Mucosa of descending colon (tissue), 3 donors: Measurements from ENCODE around the gene KCNA2. TPM values are rescaled to one million over a fixed set of nuclear protein-coding genes. Genes with fewer than 3 reads are reported as not detected.

Experiments
- ATAC-seq: fragments of 200-7000 bp; cut with Tn5 transposase; one replicate; pipeline ENCODE4 v1.9.1; 2020; ENCODE audit warnings: mild to moderate bottlenecking, moderate library complexity
- DNase-seq, 3 donors: peaks; one replicate each; pipeline ENCODE4 v3.0.0-alpha.2; 2020
- H3K36me3 ChIP-seq: fragments of 200-600 bp; one replicate; pipeline ENCODE4 v1.8.0; 2021; ENCODE audit warnings: low read depth, mild to moderate bottlenecking
- H3K4me1 ChIP-seq: fragments of 200-600 bp; one replicate; pipeline ENCODE4 v1.8.0; 2021; ENCODE audit warnings: low read depth, mild to moderate bottlenecking
- H3K4me3 ChIP-seq: fragments of 200-600 bp; one replicate; pipeline ENCODE4 v1.8.0; 2021; ENCODE audit warnings: mild to moderate bottlenecking
- H3K9me3 ChIP-seq: fragments of 200-600 bp; one replicate; pipeline ENCODE4 v1.8.0; 2021; ENCODE audit warnings: mild to moderate bottlenecking
- intact Hi-C, 2 donors: fragments of 100-400 bp; cut with DNase I in 1 of 2; cut with micrococcal nuclease in 1 of 2; formaldehyde crosslinking; loops; one replicate each; pipeline versions ENCODE4 v1.11.0 to v1.11.1; 2022; cut with DNase I, micrococcal nuclease
- total RNA-seq, 3 donors: library from RNA; stranded (reverse); fragmentation: NEBNext Ultra II Directional in 2 of 3; extraction: Animal tissue kit (Norgen Biotek cat#: 25700) in 2 of 3; gene quantifications; one replicate each; pipeline versions ENCODE4 v1.2.1 to v1.2.4, GENCODE V29; 2021 to 2023
- TF ChIP-seq, protein P1 (sequence below): fragments of 200-600 bp; IDR thresholded peaks from one replicate; pipeline ENCODE4 v1.8.0; 2022; ENCODE audit warnings: antibody characterized with exemption, mild to moderate bottlenecking
- donor health status: DM: no; HTN: no; CAD: no; lungs with moderate emphysema.
- donor health status: DM: no; HTN: no; CAD: no.
- donor health status: DM: no; HTN: yes; CAD: no.

The KCNA2 gene
- total RNA-seq, 3 donors from 2014 or later: 0.12 to 4.7 (median 0.46) TPM

DNA sequence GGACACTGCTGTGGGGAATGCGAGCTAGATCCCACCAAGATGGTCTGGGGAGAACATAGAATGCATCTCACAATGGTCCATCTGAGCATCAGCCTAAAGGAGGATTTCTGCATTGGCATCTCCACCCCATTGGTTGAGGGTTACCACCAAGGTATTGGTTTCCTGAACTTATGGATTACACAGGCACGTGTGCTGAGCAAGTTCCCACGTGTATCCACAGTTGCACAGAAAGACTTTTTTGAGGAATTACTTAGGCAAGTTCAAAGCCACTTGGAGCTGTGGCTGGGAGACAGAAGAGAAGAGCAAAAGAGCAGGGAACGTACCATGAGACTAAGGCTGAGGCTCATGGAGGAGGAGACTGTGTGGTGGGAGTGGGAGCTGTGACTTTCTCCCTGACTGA, 43.1 kb downstream of the KCNA2 start:
- intact Hi-C loops: no loop called here
- no peaks in the 10 kb centered on the region for H3K36me3 ChIP-seq
- TF ChIP-seq, protein P1, sequence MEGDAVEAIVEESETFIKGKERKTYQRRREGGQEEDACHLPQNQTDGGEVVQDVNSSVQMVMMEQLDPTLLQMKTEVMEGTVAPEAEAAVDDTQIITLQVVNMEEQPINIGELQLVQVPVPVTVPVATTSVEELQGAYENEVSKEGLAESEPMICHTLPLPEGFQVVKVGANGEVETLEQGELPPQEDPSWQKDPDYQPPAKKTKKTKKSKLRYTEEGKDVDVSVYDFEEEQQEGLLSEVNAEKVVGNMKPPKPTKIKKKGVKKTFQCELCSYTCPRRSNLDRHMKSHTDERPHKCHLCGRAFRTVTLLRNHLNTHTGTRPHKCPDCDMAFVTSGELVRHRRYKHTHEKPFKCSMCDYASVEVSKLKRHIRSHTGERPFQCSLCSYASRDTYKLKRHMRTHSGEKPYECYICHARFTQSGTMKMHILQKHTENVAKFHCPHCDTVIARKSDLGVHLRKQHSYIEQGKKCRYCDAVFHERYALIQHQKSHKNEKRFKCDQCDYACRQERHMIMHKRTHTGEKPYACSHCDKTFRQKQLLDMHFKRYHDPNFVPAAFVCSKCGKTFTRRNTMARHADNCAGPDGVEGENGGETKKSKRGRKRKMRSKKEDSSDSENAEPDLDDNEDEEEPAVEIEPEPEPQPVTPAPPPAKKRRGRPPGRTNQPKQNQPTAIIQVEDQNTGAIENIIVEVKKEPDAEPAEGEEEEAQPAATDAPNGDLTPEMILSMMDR: no peak

DNA sequence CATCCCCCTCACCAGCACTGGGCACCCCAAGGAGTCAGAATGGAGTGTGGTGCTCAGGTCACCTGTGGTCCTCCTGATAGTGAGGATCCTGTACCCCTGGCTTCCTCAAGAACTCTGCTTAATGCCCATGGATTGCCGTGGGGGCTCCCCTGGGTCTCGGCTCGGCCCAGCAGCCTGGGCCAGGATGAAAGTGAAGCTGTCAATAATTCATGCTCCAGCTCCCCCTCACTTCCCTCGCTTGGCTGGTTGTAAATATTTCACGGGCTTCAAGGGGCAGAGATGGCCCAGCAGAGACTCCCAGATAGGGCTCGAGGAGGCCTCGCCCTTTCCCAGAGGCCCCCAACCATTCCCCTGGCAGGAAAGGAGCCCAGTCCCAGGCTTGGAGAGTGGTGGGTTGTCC, 44.6 kb downstream of the KCNA2 start:
- Histone ChIP-seq H3K9me3 (no peaks in the 10 kb centered on the region), H3K36me3 (no peaks in the 10 kb centered on the region), H3K4me3 (no peak overlapping the region), H3K4me1 (no peaks in the 10 kb centered on the region)
- TF ChIP-seq, protein P1: no peak
- ATAC-seq: no peak
- DNase-seq: no peak
- intact Hi-C loops: no loop called here

More for the DNA sequence above, 43.1 kb downstream of the KCNA2 start:
- Histone ChIP-seq H3K4me1 (no peaks in the 10 kb centered on the region), H3K4me3 (no peak overlapping the region), H3K9me3 (no peaks in the 10 kb centered on the region)
- DNase-seq (no peak), ATAC-seq (no peak)

DNA sequence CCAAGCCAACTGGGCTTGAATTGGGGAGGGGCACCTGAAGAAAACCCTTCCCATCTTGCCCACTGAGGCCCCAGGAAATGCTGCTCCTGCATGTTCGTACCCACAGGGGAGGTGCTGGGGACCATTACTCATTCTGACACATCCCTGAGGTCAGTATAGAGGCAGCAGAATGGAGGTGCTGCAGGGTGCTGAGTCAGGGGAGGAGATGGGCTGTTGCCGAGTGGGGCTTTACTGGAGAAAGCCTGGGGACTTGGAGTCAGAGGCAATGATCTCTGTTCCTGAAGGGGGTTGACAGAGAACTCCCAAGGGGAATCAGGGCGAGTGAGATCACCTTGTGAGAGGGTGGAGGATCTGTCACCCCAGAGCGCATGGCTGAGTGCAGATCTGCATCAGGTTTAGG, 47.0 kb downstream of the KCNA2 start:
- Histone ChIP-seq H3K9me3 (no peaks in the 10 kb centered on the region), H3K36me3 (no peaks in the 10 kb centered on the region), H3K4me3 (no peak overlapping the region), H3K4me1 (no peaks in the 10 kb centered on the region)
- intact Hi-C loops: loop anchor here in 1 of 2 donors (10.0 kb wide), 1 partner anchor 56 kb away; no protein-coding TSS in a partner anchor
- no peak for ATAC-seq
- TF ChIP-seq, protein P1: no peak
- no peak for DNase-seq

DNA sequence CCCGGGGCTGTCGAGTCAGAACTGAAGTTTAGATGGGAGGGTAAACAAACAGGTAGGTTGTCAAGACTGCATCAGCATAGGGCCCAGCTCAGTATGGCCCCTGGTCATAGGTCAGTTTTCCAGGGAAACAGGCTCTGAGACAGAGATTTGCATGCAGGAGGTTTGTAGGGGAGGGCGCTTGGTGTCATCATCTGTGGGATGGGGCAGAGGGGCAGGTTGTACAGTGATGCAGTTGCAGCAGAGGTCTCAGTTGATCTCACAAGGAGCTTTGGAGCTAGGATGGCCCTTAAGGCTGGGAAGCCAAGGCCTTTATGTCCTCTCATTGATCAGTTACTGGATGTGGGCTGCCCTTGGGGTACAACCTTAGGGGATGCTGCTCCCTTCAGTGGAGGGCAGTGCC, 48.7 kb downstream of the KCNA2 start:
- ATAC-seq (no peak), DNase-seq (no peak)
- Histone ChIP-seq H3K4me3 (no peak overlapping the region), H3K36me3 (no peaks in the 10 kb centered on the region), H3K4me1 (no peaks in the 10 kb centered on the region), H3K9me3 (no peaks in the 10 kb centered on the region)
- intact Hi-C loops: loop anchor here in 1 of 2 donors (10.0 kb wide), 1 partner anchor 57 kb away; no protein-coding TSS in a partner anchor
- TF ChIP-seq, protein P1: no peak

DNA sequence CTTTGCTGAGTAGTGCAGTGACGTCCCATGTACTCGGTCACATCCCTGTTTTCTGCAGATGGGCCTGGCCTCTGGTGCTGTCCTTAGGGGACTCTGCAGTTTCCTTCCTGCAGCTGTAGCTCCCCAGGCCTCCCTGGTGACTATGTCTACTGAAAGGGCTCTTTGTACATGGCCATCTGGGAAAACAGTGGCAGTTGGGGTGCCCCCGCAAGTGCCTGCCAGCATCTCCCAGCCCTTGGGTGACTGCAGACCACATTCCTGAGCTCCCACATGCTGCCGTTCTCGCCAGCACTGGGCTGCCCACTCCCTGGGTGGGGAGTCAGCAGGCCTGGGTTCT, 49.7 kb downstream of the KCNA2 start:
- no peak overlapping the region for H3K4me3 ChIP-seq
- H3K4me1 ChIP-seq: no peaks in the 10 kb centered on the region
- no peak for DNase-seq
- no peaks in the 10 kb centered on the region for H3K36me3 ChIP-seq
- ATAC-seq: no peak
- TF ChIP-seq, protein P1: no peak
- intact Hi-C loops: loop anchor here in 1 of 2 donors (10.0 kb wide), 1 partner anchor 58 kb away; no protein-coding TSS in a partner anchor
- no peaks in the 10 kb centered on the region for H3K9me3 ChIP-seq
